C1 segment of cervical spinal cord (tissue), 14 donors: ENCODE measurements around the gene USP10.
"Not testable (repeated sequence)": the region's sequence is repeated elsewhere in the genome, so short reads cannot be mapped to it uniquely, and the experiment has no call there.

Source experiments
- DNase-seq, 14 donors: peaks; one replicate each; lab custom pipeline; 2025; lab: John Stamatoyannopoulos, UW

The USP10 gene

DNA sequence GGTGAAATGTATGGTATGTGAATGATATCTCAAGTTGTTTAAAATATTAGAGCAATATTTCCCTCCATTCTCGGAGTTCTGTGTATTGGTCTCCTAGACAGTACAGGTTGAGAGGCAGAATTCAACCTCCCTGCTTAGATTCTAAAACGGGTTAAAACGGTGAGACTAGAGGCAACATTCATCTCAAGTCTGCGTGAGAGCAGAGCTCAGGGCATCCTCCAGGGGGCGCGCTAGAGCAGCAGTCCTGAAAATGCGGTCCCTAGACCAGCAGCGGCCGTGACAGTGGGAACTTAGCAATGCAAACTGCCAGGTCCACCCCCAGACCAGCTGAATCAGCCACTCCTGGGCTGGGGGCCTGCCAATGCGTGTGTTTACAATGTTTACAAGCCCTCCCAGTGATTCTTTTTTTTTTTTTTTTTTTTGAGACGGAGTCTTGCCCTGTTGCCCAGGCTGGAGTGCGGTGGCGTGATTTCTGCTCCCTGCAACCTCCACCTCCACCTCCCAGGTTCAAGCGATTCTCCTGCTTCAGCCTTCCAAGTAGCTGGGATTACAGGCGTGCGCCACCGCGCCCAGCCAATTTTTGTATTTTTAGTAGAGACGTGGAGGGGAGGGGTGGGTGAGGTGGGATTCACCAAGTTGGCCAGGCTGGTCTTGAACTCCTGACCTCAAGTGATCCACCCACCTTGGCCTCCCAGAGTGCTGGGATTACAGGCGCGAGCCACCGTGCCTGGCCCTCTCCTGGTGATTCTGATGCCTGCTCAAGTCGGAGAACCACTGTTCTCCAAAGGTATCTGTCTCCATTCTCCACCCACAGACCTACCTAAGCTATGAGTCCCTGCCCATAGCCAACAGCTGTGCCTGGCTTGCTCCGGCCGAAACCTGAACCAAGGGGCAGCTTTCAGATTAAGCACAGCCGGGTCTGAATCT lies 27.3 kb upstream of the USP10 start:
- DNase-seq = peak in 12 of 14 donors; percentile 9 to 72 (median 26)

DNA sequence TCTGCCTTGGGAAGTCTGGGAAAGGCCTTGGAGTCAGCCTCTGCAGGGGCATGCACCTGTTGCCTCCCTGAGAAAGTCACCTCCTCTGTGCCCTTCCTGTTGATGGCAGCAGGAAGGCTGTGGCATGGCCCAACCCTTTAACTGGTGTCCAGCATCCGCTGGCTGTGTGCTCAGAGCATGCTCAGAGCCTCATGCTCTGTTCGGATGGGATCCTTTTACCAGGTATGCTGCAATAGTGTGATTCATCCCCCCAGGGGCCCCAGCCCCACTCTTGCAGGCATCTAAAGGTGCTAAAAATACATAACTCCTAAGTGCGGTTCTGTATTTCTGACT lies 26.6 kb upstream of the USP10 start:
- DNase-seq = no peak

GRCh38 chr16:84673561-84673960 lies 26.2 kb upstream of the USP10 start:
- no peak for DNase-seq

DNA sequence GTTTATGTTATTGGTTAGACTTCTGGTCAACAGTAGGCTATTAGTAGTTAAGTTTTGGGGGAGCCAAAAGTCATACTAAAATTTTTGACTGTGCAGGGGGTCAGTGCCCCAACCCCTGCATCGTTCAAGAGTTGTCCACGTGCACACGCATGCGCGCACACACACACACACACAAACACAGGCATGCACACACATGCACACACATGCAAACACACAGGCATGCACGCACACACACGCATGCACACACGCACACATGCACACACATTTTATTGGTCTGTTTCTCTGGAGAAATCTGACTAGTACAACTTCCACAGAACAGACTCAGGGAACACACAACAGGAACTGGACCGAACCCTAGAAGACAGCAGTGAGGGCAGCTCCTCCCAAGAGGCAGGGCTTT lies 24.4 kb upstream of the USP10 start:
- no peak for DNase-seq

GRCh38 chr16:84675884-84676283 lies 23.9 kb upstream of the USP10 start:
- no peak for DNase-seq

- DNase-seq = no peak
Measured at GRCh38 chr16:84677017-84677803, 22.6 kb upstream of the USP10 start.

- no peak for DNase-seq
Measured at GRCh38 chr16:84677849-84678248, 22.0 kb upstream of the USP10 start.

DNA sequence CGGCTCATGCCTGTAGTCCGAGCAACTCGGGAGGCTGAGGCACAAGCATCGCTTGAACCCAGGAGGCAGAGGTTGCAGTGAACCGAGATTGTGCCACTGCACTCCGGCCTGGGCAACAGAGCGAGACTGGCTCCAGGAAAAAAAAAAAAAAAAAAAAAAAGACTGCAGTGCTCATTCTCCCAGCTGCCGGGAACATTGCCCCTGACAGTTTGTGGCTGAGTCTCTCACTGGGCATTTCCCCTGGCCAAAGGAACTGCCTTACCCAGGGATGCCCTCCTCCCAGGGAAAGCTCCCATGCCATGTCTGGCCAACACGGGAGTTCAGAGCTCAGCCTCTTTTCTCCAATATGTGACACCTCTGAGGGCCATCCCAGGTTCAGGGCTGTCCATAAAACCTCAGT lies 21.3 kb upstream of the USP10 start:
- DNase-seq = no peak

GRCh38 chr16:84680165-84680842 lies 19.5 kb upstream of the USP10 start:
- no peak for DNase-seq

GRCh38 chr16:84680843-84681629 lies 18.8 kb upstream of the USP10 start:
- DNase-seq = no peak

GRCh38 chr16:84683691-84684591 lies 15.9 kb upstream of the USP10 start:
- no peak for DNase-seq

DNA sequence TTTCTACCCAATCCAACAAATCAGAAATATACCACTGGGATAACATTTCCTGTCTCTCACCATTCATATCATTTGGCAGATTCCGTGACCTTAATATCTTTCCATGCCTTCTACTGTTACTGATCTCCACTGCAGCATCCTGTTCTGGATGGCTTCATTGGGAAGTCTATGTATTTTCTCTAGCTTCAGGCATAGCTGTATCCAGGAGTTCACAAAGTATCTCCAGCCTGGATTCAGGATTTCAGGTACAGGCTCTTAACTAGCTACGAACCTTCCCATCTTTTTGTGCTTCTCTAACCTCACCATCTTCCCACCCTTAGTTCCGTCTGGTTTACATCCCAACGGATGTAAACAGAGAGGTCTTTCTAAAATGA lies 15.2 kb upstream of the USP10 start:
- no peak for DNase-seq

- DNase-seq = no peak
Measured at GRCh38 chr16:84685210-84685609, 14.6 kb upstream of the USP10 start.

- DNase-seq = no peak
Measured at GRCh38 chr16:84686707-84687298, 13.0 kb upstream of the USP10 start.

DNA sequence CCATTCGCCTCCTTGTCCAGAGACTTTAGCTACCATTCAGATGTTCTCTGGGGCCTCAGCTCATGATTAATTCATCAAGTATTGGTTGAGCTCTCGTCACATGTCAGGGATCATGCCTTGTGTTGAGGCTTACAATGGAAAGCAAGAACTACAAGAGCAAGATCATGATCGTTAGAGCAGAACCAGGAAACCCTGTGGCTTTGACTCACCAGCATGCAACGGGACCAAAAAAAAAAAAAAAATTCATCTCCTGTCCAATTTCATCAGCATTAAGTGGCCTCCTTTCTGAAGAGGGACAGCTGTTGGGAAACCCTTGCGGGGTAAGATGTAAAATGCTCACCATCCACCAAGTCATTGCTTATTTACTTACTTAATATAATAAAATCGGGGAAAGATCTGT lies 12.1 kb upstream of the USP10 start:
- no peak for DNase-seq

DNA sequence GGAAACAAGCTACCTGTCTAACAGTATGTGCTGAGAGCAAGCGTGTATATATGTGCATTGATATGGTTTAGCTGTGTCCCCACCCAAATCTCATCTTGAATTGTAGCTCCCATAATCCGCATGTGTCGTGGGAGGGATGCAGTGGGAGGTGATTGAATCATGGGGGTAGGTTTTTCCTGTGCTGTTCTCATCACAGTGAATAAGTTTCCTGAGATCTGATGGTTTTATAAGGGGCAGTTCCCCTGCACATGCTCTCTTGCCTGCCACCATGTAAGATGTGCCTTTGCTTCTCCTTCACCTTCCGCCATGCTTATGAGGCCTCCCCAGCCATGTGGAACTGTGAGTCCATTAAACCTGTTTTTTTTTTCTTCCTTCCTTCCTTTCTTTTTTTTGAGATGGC lies 11.6 kb upstream of the USP10 start:
- DNase-seq = not testable (repeated sequence)

DNA sequence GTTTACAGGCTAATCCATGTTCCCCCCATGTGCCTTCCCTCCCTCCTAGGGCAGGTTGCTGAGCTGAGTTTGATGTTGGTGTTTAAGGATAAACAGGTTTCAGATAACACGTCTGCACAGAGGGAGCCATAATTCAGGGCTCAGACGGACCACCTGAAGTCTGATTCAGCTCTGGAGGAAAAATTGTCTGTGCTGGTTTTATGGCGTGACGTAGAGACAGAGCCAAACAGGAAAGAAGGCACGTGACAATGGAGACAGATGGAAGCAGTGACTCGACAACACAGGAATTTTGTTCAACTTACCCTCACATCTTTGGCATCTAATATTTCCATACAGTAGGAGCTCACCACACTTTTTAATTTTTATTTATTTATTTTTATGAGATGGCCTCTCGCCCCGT lies 10.7 kb upstream of the USP10 start:
- no peak for DNase-seq

DNA sequence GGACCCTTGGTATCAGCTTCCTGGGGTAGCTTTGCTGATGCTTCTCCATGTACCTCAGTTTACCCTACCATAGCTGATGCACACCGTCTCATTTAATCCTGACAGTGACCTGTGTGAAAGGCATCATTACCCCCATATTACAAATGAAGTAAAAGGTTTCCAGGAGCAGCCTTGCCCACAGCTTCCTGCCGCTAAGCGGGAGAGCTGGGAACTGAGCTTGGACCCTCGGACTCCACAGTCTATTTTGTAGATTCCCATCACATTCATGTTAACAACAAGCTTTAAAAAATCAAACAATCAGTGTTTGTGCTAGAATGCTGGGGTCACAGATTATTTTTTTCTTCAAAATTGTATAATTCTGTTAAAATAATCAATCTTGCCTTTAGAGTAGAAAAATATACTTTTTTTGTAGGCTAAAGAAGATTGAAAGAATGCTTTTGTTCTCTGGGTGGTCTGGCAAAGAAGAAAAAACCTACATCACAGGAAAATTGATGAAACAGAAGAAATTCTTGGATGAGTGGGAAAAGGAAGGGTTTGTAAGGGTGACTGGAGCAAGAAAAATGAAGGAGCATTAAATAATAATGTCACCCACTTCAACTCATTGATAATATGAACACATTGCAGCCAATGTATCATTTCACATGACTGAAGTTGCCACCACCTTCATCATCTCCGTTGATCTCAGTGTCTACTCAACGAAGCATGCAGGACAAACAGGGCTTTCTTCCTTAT lies 9.5 kb upstream of the USP10 start:
- no peak for DNase-seq

- DNase-seq = no peak
Measured at GRCh38 chr16:84692451-84693214, 7.2 kb upstream of the USP10 start.
